Activated CD4-positive, alpha-beta T cell treated with anti-CD3 and anti-CD28 coated beads, Interleukin-10, Interleukin-2, amounts not matched to agents 100 ng/mL and 50 ng/mL, durations not matched to agents 16 hours and 8 hours (primary cell): ENCODE data around the gene PIEZO1.

Experiments
- DNase-seq: peaks from one replicate; pipeline ENCODE4 v3.0.0-alpha.2; 2020

The PIEZO1 gene

GRCh38 chr16:88748364-88748763, 36.7 kb downstream of the PIEZO1 start:
- no peak for DNase-seq

DNA sequence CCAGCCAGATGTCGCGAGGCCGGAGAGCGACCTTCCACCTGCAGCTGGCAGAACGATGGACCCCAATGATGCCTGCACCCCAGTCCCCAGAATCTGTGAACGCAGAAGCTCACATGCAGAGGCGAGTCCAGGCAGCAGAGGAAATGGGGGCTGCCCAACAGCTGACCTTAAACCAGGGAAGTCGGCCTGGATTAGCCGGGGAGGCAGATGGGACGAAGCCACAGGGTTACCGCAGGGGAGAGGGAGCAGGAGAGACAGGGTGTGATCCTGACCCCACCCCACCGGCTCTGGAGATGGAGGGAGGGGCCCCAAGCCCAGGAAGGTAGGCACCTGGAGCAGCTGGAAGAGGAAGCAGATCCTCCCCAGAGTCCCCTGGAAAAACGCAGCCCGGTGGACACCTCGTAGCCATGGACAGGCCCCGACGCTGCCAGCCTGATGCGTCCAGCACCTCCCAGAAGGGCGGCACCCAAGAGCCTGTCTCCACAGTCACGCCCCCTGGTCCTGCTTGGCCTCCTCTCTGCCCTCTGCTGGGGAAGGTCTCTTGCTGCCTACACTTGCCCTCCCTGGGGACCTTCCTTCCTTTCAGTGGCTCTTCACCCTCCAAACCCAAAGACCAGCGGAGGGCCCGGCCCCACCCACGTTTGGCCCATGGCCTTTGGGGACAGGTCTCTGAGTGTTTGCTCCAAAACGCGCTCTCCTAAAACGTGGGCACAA, 37.3 kb downstream of the PIEZO1 start:
- DNase-seq, result peak; percentile 60

- no peak for DNase-seq
Measured at GRCh38 chr16:88746506-88746905, 38.5 kb downstream of the PIEZO1 start.

DNA sequence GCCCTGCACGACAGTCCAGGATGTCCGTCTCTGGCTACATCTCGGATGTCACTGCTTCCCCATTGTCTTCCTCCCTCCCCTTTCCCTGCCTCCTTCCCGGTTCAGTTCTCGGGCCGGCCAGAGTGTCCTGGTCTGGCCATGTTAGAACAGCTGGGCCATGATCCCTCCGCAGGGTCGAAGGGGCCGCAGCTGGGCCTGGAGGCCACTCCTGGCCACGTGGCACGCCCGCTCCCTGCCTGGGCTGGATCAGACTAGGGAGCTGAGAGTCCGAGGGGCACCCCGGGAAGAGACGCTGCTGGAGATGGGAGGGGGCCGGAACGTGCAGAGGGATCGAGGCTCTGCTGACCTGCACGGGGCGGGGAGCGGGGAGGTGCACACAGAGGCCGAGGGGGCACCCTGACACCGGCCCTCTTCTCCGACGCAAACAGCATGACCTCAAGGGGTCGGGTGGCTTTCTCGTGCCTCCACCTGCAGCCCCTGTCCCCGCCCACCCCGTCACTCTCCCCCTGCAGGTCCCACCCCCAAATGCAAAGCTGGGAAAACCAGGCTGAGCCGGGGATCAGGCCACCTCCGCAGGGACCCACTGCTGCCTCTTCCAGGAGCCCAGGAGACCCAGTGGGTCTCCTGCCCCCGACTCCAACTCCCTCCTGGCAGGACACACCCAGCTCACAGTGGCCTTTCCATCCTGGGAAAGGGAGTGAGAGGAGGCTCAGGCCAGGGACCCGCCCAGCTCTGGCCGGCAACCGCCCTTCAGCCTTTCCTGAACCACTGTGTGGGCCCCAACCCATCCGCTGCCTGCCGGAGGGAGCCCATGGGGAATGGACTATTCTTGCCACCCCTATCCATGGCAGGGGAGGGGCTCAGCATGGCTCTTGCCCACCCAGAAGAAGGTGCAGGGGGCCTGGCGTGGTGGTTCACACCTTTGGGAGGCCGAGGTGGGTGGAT, 40.2 kb downstream of the PIEZO1 start:
- DNase-seq, result no peak

DNA sequence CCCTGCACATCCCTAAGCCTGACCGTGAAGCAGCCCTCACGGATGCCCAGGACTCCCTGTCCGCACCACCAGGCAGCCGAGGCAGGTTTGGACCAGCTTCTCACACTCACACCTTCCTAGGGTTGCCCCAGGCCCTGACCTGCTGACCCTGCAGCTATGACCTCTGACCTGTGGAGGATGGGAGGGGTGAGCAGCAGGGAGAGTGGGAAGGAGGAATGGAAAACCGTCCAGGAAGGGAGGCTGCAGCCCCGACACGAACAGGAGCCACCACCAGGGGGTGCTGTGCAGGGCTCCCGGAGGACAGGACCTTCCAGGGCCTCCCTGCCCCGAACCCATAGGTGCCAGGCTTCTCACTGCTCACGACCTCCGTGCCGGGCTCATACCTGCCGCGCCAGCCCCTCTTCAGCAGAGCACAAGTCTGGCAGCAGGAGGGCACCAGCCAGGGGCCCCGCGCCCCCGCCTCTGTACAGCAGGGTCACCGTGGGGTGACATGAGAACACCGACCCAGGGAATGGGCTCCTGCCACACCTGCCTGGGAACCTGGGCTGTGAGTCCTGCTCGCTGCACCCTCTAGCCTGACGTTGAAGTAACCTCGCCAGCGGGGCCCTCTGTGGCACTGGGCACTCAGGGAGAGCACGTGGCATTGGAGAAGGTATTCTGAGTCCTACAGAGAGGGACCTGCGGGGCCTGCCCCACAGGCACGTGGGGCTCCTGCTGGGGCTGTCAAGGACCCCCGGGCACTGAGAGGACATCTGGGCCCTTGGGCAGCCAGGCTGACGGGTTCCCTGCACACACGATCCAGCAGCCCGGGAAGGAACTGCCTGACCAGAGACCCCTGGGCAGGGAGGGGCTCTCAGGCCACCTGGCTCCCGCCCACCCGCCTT, 41.1 kb downstream of the PIEZO1 start:
- DNase-seq, result peak; percentile 72

GRCh38 chr16:88742896-88743605, 42.0 kb downstream of the PIEZO1 start:
- no peak for DNase-seq

GRCh38 chr16:88741368-88741767, 43.7 kb downstream of the PIEZO1 start:
- DNase-seq, result no peak

GRCh38 chr16:88740727-88741055, 44.3 kb downstream of the PIEZO1 start:
- DNase-seq, result no peak

DNA sequence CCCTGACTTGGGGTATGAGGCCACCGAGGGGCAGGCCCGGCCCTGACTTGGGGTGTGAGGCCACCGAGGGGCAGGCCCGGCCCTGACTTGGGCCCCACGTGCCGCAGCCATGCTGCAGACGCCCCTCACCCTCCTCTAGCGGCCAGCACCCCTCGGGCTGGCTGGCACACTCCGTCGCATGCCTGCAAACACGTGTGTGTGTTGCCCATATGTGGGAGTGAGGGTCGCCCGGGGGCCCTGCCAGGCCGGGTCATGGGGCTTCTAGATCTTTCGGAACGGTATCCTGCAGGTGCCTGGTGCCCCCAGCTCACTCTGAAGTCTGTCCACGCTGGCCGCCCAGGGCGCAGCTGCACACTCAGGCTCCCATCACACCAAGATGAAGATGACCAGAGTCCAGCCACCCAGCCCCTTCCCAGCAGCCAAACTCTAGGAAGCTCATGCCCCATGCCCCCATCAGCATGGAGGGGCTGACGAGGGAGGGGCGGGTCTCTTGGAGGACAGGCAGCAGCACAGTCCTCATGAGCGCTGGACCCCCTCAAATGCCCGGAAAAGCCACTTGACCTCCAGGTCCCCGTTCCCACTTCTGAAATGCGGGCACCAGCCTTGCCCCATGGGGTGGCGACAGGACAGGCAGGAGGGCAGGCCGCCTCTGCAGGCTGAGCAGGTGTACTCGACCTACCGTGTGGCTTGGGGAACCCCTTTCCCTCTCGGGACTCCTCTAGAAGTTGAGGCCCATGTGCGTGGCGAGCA, 44.9 kb downstream of the PIEZO1 start:
- no peak for DNase-seq

DNA sequence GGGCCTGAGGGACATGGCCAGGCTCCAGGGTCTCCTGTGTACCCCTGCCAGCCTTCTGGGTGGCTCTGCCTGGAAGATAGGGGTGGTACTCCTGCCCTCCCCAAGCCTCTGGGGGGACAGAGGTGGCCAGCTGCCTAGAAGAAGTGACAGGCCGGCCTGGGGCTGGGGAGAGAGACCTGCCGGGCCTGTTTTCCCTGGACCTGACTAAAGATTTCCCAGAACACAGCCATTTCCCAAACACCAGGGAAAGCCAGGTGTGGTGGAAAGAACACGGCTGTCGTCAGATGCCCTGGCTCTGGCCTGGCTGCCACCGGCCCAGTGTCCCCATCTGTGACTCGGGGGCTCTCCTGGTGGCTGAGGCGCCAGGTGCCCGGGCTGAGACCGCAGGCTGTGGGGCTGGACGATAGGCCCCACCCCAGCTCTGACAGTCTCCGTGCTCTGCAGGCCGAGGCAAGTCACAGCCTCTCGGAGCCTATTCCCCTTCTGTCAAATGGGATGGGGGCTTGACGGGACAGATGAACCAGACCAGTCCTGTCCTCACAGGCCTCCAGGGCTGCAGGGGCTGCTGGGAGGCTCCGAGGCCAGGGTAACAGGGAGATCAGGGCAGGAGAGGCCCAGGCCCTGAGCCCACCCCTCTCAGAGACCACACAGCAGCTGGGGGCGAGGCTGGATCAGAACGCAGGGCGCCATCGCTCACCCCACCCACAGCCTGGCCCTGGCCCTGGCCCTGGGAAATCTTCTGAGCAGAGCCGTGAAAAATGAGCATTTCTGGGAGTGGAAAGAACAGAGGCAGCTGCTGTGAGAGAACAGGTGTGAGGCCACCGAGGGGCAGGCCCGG, 45.7 kb downstream of the PIEZO1 start:
- DNase-seq, result no peak

GRCh38 chr16:88738151-88739084, 46.6 kb downstream of the PIEZO1 start:
- no peak for DNase-seq

- peak; percentile 81 for DNase-seq
Measured at GRCh38 chr16:88737298-88738150, 47.5 kb downstream of the PIEZO1 start.

- no peak for DNase-seq
Measured at GRCh38 chr16:88736496-88736895, 48.5 kb downstream of the PIEZO1 start.

GRCh38 chr16:88736088-88736487, 48.9 kb downstream of the PIEZO1 start:
- DNase-seq, result no peak

- no peak for DNase-seq
Measured at GRCh38 chr16:88735616-88736015, 49.4 kb downstream of the PIEZO1 start.

DNA sequence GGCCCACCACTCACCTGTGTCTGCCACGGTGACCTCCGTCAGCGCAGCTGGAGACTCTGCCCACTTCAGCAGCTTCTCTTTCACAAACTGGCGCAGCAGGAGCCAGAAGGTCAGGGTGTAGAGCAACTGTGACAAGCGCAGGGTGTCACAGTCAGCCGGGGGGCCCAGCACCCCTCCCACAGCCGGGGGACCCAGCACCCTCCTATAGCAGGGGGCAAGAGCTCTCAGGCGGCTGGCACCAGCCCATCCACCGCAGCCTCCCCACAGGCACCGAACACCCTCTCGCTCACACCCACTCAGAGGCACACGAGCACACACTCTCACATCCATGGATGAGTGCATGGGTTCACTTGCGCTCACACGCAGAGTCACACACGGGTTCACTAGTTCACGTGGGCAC, 49.9 kb downstream of the PIEZO1 start:
- DNase-seq, result no peak

DNA sequence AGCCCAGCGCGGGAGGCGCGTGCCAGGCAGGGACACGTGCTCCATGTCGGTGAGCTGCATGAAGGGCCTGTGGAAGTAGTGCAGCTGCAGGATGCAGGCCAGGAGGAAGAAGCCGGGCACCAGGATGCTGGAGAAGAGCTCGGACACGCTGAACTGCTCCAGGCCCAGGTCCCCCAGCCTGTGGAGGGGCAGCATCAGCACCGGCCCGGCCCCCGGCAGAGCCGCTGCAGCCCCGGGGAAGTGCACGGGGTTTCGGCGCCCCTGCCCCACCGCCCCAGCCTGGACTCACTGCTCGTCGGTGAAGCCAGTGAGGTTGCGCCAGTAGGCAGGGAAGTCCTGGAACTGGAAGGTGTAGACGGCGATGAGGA, 50.7 kb downstream of the PIEZO1 start:
- no peak for DNase-seq

GRCh38 chr16:88733630-88734360, 51.2 kb downstream of the PIEZO1 start:
- DNase-seq, result no peak
